ENCODE measurements around the gene ULBP1.

Gene ULBP1

GRCh38 chr6:149983145-149983544, 19.4 kb downstream of the ULBP1 start:
- H3K4me1 ChIP-seq (ENCODE audit: control extremely low read depth in 1 of 4, control insufficient read depth in 4 of 4, insufficient read depth in 4 of 4, low read length in 3 of 4): no peaks in the 10 kb centered on the region
- H3K27ac ChIP-seq (ENCODE audit: insufficient read depth in 1 of 2, low read depth in 1 of 2, low read length in 2 of 2, poor library complexity in 1 of 2, severe bottlenecking in 2 of 2): no peak overlapping the region
- no peaks in the 10 kb centered on the region for H3K36me3 ChIP-seq (ENCODE audit: control insufficient read depth in 4 of 4, insufficient read depth in 4 of 4, low read length in 3 of 4)
- ChIA-PET CTCF (no interaction called here), POLR2A (no interaction called here)
- 0% methylated on average over 5 of the region's 9 CpGs for WGBS (ENCODE audit: insufficient coverage)
- H3K4me3 ChIP-seq (ENCODE audit: control insufficient read depth in 1 of 7, extremely low read depth in 1 of 7, insufficient read depth in 4 of 7, low read depth in 2 of 7, low read length in 6 of 7): no peak overlapping the region
- peaks cover 0 to 10% (median 8%) of the 10 kb centered on the region in 5 experiments for H3K9me3 ChIP-seq (ENCODE audit: control extremely low read depth in 1 of 5, control insufficient read depth in 4 of 5, insufficient read depth in 2 of 5, low read depth in 1 of 5, low read length in 4 of 5)
- H3K27me3 ChIP-seq (replicated peaks in 2 of 5; ENCODE audit: control insufficient read depth in 4 of 5, insufficient read depth in 5 of 5, low read length in 4 of 5): peaks cover 24 to 89% (median 56%) of the 10 kb centered on the region in 5 experiments
- no peak for DNase-seq

GRCh38 chr6:149984773-149985172, 21.0 kb downstream of the ULBP1 start:
- POLR2A ChIA-PET: no interaction called here
- Histone ChIP-seq H3K9me3 (ENCODE audit: control extremely low read depth in 1 of 5, control insufficient read depth in 4 of 5, insufficient read depth in 2 of 5, low read depth in 1 of 5, low read length in 4 of 5) (peaks cover 0 to 21% (median 14%) of the 10 kb centered on the region in 5 experiments), H3K4me3 (ENCODE audit: control insufficient read depth in 1 of 7, extremely low read depth in 1 of 7, insufficient read depth in 4 of 7, low read depth in 2 of 7, low read length in 6 of 7) (no peak overlapping the region), H3K36me3 (ENCODE audit: control insufficient read depth in 4 of 4, insufficient read depth in 4 of 4, low read length in 3 of 4) (no peaks in the 10 kb centered on the region), H3K27ac (ENCODE audit: insufficient read depth in 1 of 2, low read depth in 1 of 2, low read length in 2 of 2, poor library complexity in 1 of 2, severe bottlenecking in 2 of 2) (no peak overlapping the region), H3K27me3 (replicated peaks in 2 of 5; ENCODE audit: control insufficient read depth in 4 of 5, insufficient read depth in 5 of 5, low read length in 4 of 5) (peaks cover 27 to 89% (median 54%) of the 10 kb centered on the region in 5 experiments), H3K4me1 (ENCODE audit: control extremely low read depth in 1 of 4, control insufficient read depth in 4 of 4, insufficient read depth in 4 of 4, low read length in 3 of 4) (peaks cover 0 to 2% (median 0%) of the 10 kb centered on the region in 4 experiments)
- no peak for DNase-seq
- 40% methylated on average over 4 of the region's 5 CpGs for WGBS (ENCODE audit: insufficient coverage)
- CTCF ChIA-PET: no interaction called here

GRCh38 chr6:149985481-149985937, 21.8 kb downstream of the ULBP1 start:
- ChIA-PET CTCF (interaction anchor here (1.5 kb wide), 1 partner anchor 33 kb away, joined by 4 read pairs; no protein-coding TSS in a partner anchor), POLR2A (no interaction called here)
- Histone ChIP-seq H3K4me3 (ENCODE audit: control insufficient read depth in 1 of 7, extremely low read depth in 1 of 7, insufficient read depth in 4 of 7, low read depth in 2 of 7, low read length in 6 of 7) (no peak overlapping the region), H3K36me3 (ENCODE audit: control insufficient read depth in 4 of 4, insufficient read depth in 4 of 4, low read length in 3 of 4) (no peaks in the 10 kb centered on the region), H3K9me3 (ENCODE audit: control extremely low read depth in 1 of 5, control insufficient read depth in 4 of 5, insufficient read depth in 2 of 5, low read depth in 1 of 5, low read length in 4 of 5) (peaks cover 0 to 21% (median 14%) of the 10 kb centered on the region in 5 experiments), H3K27ac (ENCODE audit: insufficient read depth in 1 of 2, low read depth in 1 of 2, low read length in 2 of 2, poor library complexity in 1 of 2, severe bottlenecking in 2 of 2) (no peak overlapping the region), H3K4me1 (ENCODE audit: control extremely low read depth in 1 of 4, control insufficient read depth in 4 of 4, insufficient read depth in 4 of 4, low read length in 3 of 4) (peaks cover 0 to 10% (median 6%) of the 10 kb centered on the region in 4 experiments), H3K27me3 (replicated peaks in 2 of 5; ENCODE audit: control insufficient read depth in 4 of 5, insufficient read depth in 5 of 5, low read length in 4 of 5) (peaks cover 27 to 92% (median 61%) of the 10 kb centered on the region in 5 experiments)
- WGBS (ENCODE audit: insufficient coverage): 30% methylated on average over 4 of the region's 5 CpGs
- DNase-seq: no peak

- H3K27me3 ChIP-seq (replicated peaks in 2 of 5; ENCODE audit: control insufficient read depth in 4 of 5, insufficient read depth in 5 of 5, low read length in 4 of 5): peaks cover 38 to 93% (median 77%) of the 10 kb centered on the region in 5 experiments
- peaks cover 2 to 19% (median 10%) of the 10 kb centered on the region in 4 experiments for H3K4me1 ChIP-seq (ENCODE audit: control extremely low read depth in 1 of 4, control insufficient read depth in 4 of 4, insufficient read depth in 4 of 4, low read length in 3 of 4)
- no peak overlapping the region for H3K4me3 ChIP-seq (ENCODE audit: control insufficient read depth in 1 of 7, extremely low read depth in 1 of 7, insufficient read depth in 4 of 7, low read depth in 2 of 7, low read length in 6 of 7)
- H3K27ac ChIP-seq (ENCODE audit: insufficient read depth in 1 of 2, low read depth in 1 of 2, low read length in 2 of 2, poor library complexity in 1 of 2, severe bottlenecking in 2 of 2): no peak overlapping the region
- WGBS (ENCODE audit: insufficient coverage): 50% methylated on average over 1 of the region's 2 CpGs
- no peak for DNase-seq
- peaks cover 0 to 21% (median 14%) of the 10 kb centered on the region in 5 experiments for H3K9me3 ChIP-seq (ENCODE audit: control extremely low read depth in 1 of 5, control insufficient read depth in 4 of 5, insufficient read depth in 2 of 5, low read depth in 1 of 5, low read length in 4 of 5)
- no peaks in the 10 kb centered on the region for H3K36me3 ChIP-seq (ENCODE audit: control insufficient read depth in 4 of 4, insufficient read depth in 4 of 4, low read length in 3 of 4)
- ChIA-PET CTCF (interaction anchor here (1.1 to 1.2 kb wide), 2 partner anchors 21 to 28 kb away, joined by 3 to 5 read pairs; no protein-coding TSS in a partner anchor), POLR2A (no interaction called here)
Measured at GRCh38 chr6:149987602-149988107, 23.9 kb downstream of the ULBP1 start.

GRCh38 chr6:149988550-149989346, 25.0 kb downstream of the ULBP1 start:
- CTCF ChIA-PET: interaction anchor here (1.2 kb wide), 1 partner anchor 29 kb away, joined by 5 read pairs; no protein-coding TSS in a partner anchor
- POLR2A ChIA-PET: no interaction called here
- peaks cover 46 to 95% (median 73%) of the 10 kb centered on the region in 5 experiments for H3K27me3 ChIP-seq (replicated peaks in 2 of 5; ENCODE audit: control insufficient read depth in 4 of 5, insufficient read depth in 5 of 5, low read length in 4 of 5)
- DNase-seq: no peak
- H3K27ac ChIP-seq (ENCODE audit: insufficient read depth in 1 of 2, low read depth in 1 of 2, low read length in 2 of 2, poor library complexity in 1 of 2, severe bottlenecking in 2 of 2): no peak overlapping the region
- peaks cover 0 to 21% (median 14%) of the 10 kb centered on the region in 5 experiments for H3K9me3 ChIP-seq (ENCODE audit: control extremely low read depth in 1 of 5, control insufficient read depth in 4 of 5, insufficient read depth in 2 of 5, low read depth in 1 of 5, low read length in 4 of 5)
- peaks cover 2 to 19% (median 10%) of the 10 kb centered on the region in 4 experiments for H3K4me1 ChIP-seq (ENCODE audit: control extremely low read depth in 1 of 4, control insufficient read depth in 4 of 4, insufficient read depth in 4 of 4, low read length in 3 of 4)
- H3K4me3 ChIP-seq (ENCODE audit: control insufficient read depth in 1 of 7, extremely low read depth in 1 of 7, insufficient read depth in 4 of 7, low read depth in 2 of 7, low read length in 6 of 7): no peak overlapping the region
- WGBS (ENCODE audit: insufficient coverage): 10% methylated on average over 7 of the region's 17 CpGs
- no peaks in the 10 kb centered on the region for H3K36me3 ChIP-seq (ENCODE audit: control insufficient read depth in 4 of 4, insufficient read depth in 4 of 4, low read length in 3 of 4)

GRCh38 chr6:149990212-149990660, 26.5 kb downstream of the ULBP1 start:
- peaks cover 2 to 19% (median 10%) of the 10 kb centered on the region in 4 experiments for H3K4me1 ChIP-seq (ENCODE audit: control extremely low read depth in 1 of 4, control insufficient read depth in 4 of 4, insufficient read depth in 4 of 4, low read length in 3 of 4)
- ChIA-PET CTCF (no interaction called here), POLR2A (no interaction called here)
- no peak overlapping the region for H3K27ac ChIP-seq (ENCODE audit: insufficient read depth in 1 of 2, low read depth in 1 of 2, low read length in 2 of 2, poor library complexity in 1 of 2, severe bottlenecking in 2 of 2)
- WGBS (ENCODE audit: insufficient coverage): 2% methylated on average over 26 of the region's 32 CpGs
- no peak for DNase-seq
- H3K9me3 ChIP-seq (ENCODE audit: control extremely low read depth in 1 of 5, control insufficient read depth in 4 of 5, insufficient read depth in 2 of 5, low read depth in 1 of 5, low read length in 4 of 5): peaks cover 0 to 20% (median 14%) of the 10 kb centered on the region in 5 experiments
- H3K27me3 ChIP-seq (replicated peaks in 2 of 5; ENCODE audit: control insufficient read depth in 4 of 5, insufficient read depth in 5 of 5, low read length in 4 of 5): peaks cover 44 to 100% (median 74%) of the 10 kb centered on the region in 5 experiments
- H3K4me3 ChIP-seq (ENCODE audit: control insufficient read depth in 1 of 7, extremely low read depth in 1 of 7, insufficient read depth in 4 of 7, low read depth in 2 of 7, low read length in 6 of 7): peak overlapping the region in 4 of 7 experiments; percentile 26 to 59 (median 48)
- no peaks in the 10 kb centered on the region for H3K36me3 ChIP-seq (ENCODE audit: control insufficient read depth in 4 of 4, insufficient read depth in 4 of 4, low read length in 3 of 4)

All from common myeloid progenitor, CD34-positive (primary cell).